CD4-positive, alpha-beta T cell treated with Interleukin-6 for 4 hours (primary cell): ENCODE measurements around the gene IL2RA.
"Not testable (repeated sequence)": the region's sequence is repeated elsewhere in the genome, so short reads cannot be mapped to it uniquely, and the experiment has no call there.

ENCODE experiments used
- DNase-seq: peaks from one replicate; pipeline ENCODE4 v3.0.0-alpha.2; 2020; ENCODE audit warnings: mixed read lengths

The IL2RA gene

GRCh38 chr10:5976512-5977470 is 85.4 kb downstream of the IL2RA start:
- DNase-seq, result peak; percentile 59

GRCh38 chr10:5975641-5976473 is 86.3 kb downstream of the IL2RA start:
- DNase-seq, result peak; percentile 39

GRCh38 chr10:5973069-5973468 is 89.1 kb downstream of the IL2RA start:
- no peak for DNase-seq

- no peak for DNase-seq
These were observed 90.3 kb downstream of the IL2RA start for GRCh38 chr10:5971886-5972285.

GRCh38 chr10:5971315-5971832 is 90.8 kb downstream of the IL2RA start:
- peak; percentile 43 for DNase-seq

GRCh38 chr10:5970527-5970926 is 91.6 kb downstream of the IL2RA start:
- no peak for DNase-seq

- no peak for DNase-seq
These were observed 92.1 kb downstream of the IL2RA start for GRCh38 chr10:5970066-5970465.

- no peak for DNase-seq
These were observed 93.3 kb downstream of the IL2RA start for GRCh38 chr10:5968681-5969453.

GRCh38 chr10:5968037-5968680 is 94.0 kb downstream of the IL2RA start:
- DNase-seq, result no peak

GRCh38 chr10:5965266-5965665 is 96.9 kb downstream of the IL2RA start:
- no peak for DNase-seq

- DNase-seq, result no peak
These were observed 97.4 kb downstream of the IL2RA start for GRCh38 chr10:5964736-5965135.

GRCh38 chr10:5963591-5963990 is 98.6 kb downstream of the IL2RA start:
- no peak for DNase-seq

GRCh38 chr10:5963071-5963470 is 99.1 kb downstream of the IL2RA start:
- DNase-seq, result no peak

GRCh38 chr10:5962358-5962940 is 99.7 kb downstream of the IL2RA start:
- not testable (repeated sequence) for DNase-seq

- no peak for DNase-seq
These were observed 100.6 kb downstream of the IL2RA start for GRCh38 chr10:5961405-5962100.

GRCh38 chr10:5960973-5961275 is 101.2 kb downstream of the IL2RA start:
- DNase-seq, result not testable (repeated sequence)
